Superior temporal gyrus (tissue), 1 donor: ENCODE results near the gene PAX6.
A peak's percentile ranks its signal among the peaks of the same experiment; 100 is the strongest.
"Not testable (repeated sequence)": the region's sequence is repeated elsewhere in the genome, so short reads cannot be mapped to it uniquely, and the experiment has no call there.

Experiments used
- DNase-seq: peaks from one replicate; pipeline ENCODE4 v3.0.0-alpha.2; 2016; ENCODE audit errors: extremely low spot score

The PAX6 gene

DNA sequence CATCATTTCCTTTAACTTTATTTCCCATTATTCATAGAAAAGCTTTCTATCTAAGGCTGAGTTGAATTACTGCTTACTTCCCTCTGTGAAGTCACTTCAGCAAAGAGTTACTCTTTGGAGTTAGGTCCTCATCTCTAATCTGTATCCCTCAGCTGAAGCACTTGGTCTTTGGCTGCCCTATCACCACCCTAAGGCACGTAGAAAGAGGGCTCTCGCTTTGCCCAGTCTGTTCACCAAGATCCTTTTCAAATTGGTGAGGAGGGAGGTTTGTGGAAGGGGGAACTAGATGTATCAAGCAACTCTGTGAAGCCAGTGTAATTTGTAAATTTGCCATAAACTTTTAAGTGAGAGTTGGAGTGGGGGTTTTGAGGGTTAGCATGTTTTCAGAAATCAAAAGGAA, 43.4 kb downstream of the PAX6 start:
- no peak for DNase-seq

DNA sequence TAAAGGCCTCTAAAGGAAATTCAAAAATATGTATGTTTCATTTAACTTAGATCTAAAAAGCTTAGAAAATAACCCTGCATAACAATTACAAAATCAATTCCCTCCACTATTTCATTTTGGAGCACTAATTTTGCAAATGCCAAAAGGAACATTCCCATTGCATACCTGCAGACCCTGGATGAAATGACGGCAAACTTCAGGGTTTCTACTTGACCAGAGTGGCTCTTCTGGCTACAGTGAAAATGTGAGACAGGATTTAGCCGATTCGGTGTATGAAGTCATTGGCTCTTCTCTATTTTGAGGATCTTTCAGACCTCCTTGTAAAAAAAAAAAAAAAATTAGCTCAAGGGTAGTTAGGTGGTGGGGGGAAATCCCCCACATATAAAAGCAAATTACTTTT, 44.1 kb downstream of the PAX6 start:
- no peak for DNase-seq

DNA sequence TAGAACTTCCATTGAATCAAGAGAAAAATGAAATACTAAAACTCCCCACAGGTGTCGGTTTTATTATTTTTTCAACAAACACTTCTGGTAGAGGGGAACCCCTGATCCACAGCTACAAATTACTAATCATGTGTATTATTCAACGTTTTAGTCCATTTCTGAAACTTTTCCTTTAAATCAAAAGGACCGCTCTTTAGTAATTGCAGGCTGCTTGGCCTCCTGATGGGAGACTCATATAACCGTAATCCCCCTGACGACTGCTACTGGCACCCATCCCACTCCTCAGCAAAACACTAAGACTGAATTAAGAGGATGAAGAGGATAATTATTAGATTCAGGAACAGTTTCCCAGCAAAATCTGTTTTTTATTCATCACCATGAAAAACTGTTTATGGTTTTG, 46.4 kb downstream of the PAX6 start:
- DNase-seq, result no peak

DNA sequence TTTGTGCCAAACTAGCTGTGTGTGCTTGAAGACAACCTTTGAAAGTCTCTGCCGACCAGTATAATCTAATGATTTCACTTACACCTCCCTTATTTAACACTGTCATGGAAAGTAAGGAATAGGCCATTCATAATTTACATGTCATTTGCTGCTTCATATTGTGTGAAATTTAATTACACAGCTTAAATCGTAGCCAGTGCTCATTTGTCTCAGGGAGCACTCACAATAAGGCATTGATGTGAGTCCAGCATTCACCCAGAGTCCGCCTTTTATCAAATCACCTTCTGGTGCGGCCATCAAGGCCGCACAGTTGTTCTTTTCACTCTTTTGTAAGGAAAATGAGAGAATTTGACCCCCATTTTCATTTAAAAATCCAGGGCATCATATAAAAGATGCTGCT, 46.9 kb downstream of the PAX6 start:
- DNase-seq, result no peak

DNA sequence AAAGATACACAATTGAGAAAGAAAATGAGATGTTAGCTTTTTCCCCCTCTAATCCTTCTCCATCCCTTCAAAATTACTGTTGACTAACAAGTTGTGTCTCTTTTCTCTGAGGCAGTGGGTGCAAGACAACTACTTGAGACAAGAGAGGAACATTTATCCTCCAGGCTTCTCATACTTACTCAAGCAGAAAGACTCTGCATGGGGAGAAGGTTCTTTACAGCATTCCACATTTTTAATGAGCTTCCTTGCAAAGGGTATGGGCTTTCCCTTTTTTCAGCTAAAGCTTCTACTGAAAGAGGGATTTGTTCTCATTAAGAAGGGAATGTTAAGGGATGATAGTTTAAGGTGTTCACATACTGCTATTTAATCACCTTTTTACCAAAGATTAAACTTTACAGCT, 47.8 kb downstream of the PAX6 start:
- DNase-seq, result no peak

DNA sequence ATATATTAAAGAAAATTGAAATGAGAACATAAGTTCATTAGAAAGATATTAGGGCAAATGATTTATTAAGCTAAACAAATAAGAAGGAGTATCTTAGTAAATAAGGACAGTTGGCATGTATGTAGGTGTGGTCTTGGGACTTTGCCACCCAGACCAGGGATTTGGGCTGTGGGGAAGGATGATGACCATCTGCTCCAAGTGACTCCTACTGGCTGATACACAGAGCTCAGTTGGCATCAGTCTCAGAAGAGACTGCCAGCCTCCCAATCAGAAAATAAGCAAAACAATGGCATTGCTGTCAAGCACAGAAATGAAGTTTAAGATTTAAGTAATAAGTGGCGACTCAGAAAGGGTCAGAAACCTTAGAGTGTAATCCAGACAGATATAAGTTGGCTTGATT, 49.5 kb downstream of the PAX6 start:
- DNase-seq, result no peak

DNA sequence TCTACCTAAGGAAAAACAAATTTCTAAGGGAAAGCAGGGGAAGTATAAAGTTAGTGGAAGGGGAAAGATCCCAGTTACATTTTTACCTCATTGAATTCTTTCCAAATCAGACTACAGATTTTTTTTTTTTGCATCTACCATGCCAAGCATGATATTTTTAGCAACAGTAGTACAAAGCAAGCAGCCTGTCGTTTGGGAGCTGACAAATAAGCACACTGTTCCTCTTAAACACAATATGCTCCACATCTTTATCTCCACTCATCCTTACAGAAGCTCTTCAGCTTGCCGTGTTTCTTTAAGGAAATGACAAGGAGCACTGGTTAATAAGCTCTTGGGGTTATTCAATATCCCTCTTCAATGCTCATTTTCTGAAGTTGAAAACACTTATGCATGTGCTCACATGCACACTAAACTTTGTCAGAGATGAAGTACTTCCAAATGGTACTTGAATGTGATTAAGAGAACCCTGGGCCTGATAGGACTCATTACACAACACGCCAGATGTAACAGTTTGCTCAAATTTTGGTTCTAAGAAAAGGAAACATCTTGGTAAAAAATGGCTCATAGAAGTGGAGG, 53.8 kb downstream of the PAX6 start:
- peak; percentile 60 for DNase-seq

DNA sequence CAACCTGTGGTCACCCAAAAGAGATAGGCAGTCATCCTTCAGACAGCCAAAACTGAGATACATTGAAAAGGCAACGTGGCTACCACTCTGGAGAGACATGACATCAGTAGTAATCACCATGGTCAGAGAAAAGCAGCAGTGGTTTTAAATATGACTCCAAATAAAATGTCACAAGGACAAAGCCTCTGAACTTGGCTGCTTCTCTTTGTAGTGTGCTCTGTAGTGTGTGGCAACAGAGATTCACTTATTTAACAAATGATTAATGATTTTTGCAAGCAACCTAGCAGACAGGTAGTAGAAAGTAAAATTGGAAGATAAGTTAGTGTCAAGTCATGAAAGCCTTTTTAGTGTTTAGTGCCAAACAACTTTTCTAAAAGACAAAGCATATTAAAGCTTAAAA, 63.5 kb downstream of the PAX6 start:
- no peak for DNase-seq

DNA sequence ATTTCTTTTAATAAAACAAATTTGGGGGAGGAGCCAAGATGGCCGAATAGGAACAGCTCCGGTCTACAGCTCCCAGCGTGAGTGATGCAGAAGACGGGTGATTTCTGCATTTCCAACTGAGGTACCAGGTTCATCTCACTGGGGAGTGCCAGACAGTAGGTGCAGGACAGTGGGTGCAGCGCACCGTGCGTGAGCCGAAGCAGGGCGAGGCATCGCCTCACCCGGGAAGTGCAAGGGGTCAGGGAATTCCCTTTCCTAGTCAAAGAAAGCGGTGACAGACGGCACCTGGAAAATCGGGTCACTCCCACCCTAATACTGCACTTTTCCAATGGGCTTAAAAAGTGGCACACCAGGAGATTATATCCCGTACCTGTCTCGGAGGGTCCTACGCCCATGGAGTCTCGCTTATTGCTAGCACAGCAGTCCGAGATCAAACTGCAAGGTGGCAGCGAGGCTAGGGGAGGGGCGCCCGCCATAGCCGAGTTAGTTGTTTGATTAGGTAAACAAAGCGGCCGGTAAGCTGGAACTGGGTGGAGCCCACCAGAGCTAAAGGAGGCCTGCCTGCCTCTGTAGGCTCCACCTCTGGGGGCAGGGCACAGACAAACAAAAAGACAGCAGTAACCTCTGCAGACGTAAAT, 70.3 kb downstream of the PAX6 start:
- not testable (repeated sequence) for DNase-seq

DNA sequence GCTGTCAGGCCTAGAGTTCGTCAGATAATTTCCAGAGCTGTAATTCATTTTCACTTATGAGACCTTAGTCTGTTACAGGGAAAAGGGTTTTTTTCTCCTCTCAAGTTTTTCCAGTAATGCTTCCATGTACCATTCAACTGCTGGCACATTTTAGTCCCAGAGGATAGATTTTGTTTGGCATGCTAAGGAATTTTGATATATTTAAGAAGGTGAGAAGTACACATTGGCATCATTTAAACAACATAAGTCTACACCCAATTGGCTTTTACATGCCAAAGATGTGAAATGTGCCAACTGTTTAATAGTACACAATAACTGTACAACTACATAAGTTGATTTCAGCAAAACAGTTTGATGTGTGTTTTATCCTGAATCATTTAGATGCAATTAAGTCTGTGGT, 71.0 kb downstream of the PAX6 start:
- DNase-seq, result no peak
